Measurements from ENCODE around the gene OPN5.

Gene OPN5

DNA sequence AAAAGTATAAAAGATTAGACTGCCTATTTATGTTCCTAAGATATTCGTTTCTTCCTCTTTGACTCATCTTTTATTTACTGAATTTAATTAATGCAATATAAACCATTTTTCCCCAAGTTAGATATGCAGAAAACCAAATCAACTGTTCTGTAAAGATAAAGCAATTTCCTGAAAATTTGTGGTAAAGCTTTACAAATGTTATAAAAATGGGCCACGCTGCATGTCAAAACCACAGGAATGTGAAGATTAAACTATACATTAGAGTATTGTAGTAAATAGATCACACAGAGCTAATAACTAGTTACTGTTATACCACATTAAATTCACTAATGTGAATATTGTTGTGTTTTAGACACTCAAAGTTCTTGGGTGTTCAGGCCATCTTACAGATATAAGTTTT lies 83.4 kb downstream of the OPN5 start:
- no peak for DNase-seq

DNA sequence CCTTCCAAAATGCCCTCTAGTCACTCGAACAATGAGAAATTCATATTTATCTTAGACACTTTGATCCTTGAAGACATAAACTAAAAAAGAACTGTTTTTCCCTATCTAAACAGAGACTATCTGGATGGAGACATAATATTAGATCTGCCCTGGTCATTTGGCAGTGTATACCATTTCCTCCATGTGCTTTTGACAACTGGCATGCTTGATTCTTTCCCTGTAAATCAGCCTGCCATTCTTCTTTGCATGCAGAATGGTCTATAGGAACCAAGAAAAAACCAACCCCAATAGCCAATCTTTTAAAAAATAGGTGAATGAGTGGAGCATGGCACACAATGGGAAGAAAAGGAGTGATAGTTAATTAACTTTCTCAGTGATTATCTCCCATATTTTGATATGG lies 93.8 kb downstream of the OPN5 start:
- DNase-seq: no peak

Data from stimulated activated CD4-positive, alpha-beta T cell treated with anti-CD3 and anti-CD28 coated beads, Interleukin-2, amount 100 ng/mL, for 24 hours (primary cell).